Measurements from ENCODE around the gene PIP5K1B.

- TF ChIP-seq CTCF (conservative IDR thresholded peaks at IDR 0.05; ENCODE audit: low read depth, low read length) (no peak), EZH2 (IDR thresholded peaks at IDR 0.05; ENCODE audit: low read length, unreplicated experiment) (no peak), EZH2phosphoT487 (IDR thresholded peaks at IDR 0.05; ENCODE audit: borderline replicate concordance, low read length) (no peak)
These were observed 155.4 kb downstream of the PIP5K1B start for GRCh38 chr9:68860419-68860818.

Measured in PC-3 (cell line).